ENCODE data around the gene EFNB2. TPM values are rescaled to one million over a fixed set of nuclear protein-coding genes. Genes with fewer than 3 reads are reported as not detected.
A peak's percentile ranks its signal among the peaks of the same experiment; 100 is the strongest.

EFNB2 gene
- total RNA-seq, 4 donors from 2014 or later = 10.0 to 20.2 (median 17.5) TPM

DNA sequence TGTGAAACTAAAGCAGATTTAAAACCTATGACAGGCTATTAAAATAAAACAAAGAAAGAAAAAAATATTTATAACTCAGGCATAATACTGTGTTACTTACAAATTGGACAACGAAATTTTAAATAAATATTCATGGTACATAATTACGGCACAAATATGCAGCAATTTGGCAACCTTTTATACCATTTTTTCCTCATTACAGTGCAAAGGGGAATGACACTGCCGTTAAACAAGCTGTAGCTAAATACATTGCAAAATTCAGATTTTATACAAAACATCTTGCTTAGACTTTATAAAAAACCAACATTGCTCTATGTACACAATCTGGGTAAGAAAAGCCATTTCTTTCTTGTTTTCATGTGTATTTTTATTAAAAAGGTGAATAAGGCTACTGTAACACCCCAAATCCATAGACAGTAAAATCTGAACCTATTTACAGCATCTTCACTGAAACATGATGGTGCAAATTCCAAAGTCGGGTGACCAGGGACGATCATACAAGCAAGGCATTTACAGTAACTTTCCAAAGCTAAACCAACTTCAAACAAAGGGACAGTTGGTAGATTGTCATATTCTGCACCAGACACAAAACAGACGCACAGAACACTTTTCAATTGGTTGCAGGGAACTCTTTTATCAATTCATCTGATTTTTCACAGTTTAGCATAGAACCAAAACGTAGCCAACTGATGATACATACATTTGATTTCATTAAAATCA is 45.5 kb downstream of the EFNB2 start:
- no peak overlapping the region for H3K27ac ChIP-seq (replicated peaks in 1 of 4)
- WGBS = 76% methylated on average over 7 of the region's 7 CpGs

GRCh38 chr13:106488686-106489085 is 46.8 kb downstream of the EFNB2 start:
- H3K9me3 ChIP-seq = no peaks in the 10 kb centered on the region
- H3K27ac ChIP-seq (replicated peaks in 1 of 4) = no peak overlapping the region
- H3K27me3 ChIP-seq = no peaks in the 10 kb centered on the region
- intact Hi-C loops (cut with DNase I) = no loop called here
- no peak overlapping the region for H3K4me3 ChIP-seq
- TF ChIP-seq POLR2AphosphoS5 (IDR thresholded peaks at IDR 0.05) = no peak
- TF ChIP-seq POLR2A (IDR thresholded peaks at IDR 0.05; ENCODE audit: low read depth) = no peak
- TF ChIP-seq EP300 (IDR thresholded peaks at IDR 0.05) = no peak
- TF ChIP-seq, protein P1, sequence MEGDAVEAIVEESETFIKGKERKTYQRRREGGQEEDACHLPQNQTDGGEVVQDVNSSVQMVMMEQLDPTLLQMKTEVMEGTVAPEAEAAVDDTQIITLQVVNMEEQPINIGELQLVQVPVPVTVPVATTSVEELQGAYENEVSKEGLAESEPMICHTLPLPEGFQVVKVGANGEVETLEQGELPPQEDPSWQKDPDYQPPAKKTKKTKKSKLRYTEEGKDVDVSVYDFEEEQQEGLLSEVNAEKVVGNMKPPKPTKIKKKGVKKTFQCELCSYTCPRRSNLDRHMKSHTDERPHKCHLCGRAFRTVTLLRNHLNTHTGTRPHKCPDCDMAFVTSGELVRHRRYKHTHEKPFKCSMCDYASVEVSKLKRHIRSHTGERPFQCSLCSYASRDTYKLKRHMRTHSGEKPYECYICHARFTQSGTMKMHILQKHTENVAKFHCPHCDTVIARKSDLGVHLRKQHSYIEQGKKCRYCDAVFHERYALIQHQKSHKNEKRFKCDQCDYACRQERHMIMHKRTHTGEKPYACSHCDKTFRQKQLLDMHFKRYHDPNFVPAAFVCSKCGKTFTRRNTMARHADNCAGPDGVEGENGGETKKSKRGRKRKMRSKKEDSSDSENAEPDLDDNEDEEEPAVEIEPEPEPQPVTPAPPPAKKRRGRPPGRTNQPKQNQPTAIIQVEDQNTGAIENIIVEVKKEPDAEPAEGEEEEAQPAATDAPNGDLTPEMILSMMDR (IDR thresholded peaks at IDR 0.05) = no peak
- no peak for DNase-seq (ENCODE audit: extremely low spot score)
- H3K4me1 ChIP-seq = peaks cover 27 to 51% (median 45%) of the 10 kb centered on the region in 4 donors
- peaks cover 0 to 23% (median 18%) of the 10 kb centered on the region in 4 donors for H3K36me3 ChIP-seq
- 90% methylated on average over 2 of the region's 2 CpGs for WGBS

More for the DNA sequence above, 45.5 kb downstream of the EFNB2 start:
- H3K4me1 ChIP-seq = peaks cover 17 to 38% (median 32%) of the 10 kb centered on the region in 4 donors
- peaks cover 0 to 33% (median 20%) of the 10 kb centered on the region in 4 donors for H3K36me3 ChIP-seq
- intact Hi-C loops (cut with DNase I) = no loop called here
- H3K4me3 ChIP-seq = no peak overlapping the region
- no peaks in the 10 kb centered on the region for H3K27me3 ChIP-seq
- no peaks in the 10 kb centered on the region for H3K9me3 ChIP-seq
- TF ChIP-seq, protein P1 (IDR thresholded peaks at IDR 0.05) = no peak
- TF ChIP-seq EP300 (IDR thresholded peaks at IDR 0.05) (no peak), POLR2A (IDR thresholded peaks at IDR 0.05; ENCODE audit: low read depth) (no peak)
- DNase-seq (ENCODE audit: extremely low spot score) = no peak

DNA sequence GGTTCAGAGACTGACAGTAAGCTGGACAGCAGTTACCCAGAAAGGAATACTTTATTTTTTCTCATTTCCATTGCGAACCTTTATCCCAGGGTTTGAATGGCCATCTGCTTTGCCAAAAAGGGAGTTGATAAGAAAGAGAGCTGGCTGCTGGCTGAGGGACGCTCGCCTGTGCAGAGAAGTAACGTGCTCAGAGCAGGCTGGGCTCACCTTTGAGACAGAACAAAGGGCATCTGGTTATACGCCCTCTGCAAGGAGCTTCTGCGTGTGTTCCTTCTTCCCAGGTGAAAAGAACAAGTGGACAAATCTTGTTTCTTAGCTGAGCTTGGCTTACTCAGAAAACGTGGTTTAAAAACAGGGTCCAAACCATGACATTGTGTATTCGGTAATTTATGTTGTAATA is 47.4 kb downstream of the EFNB2 start:
- 82% methylated on average over 8 of the region's 8 CpGs for WGBS
- DNase-seq (ENCODE audit: extremely low spot score) = no peak
- intact Hi-C loops (cut with DNase I) = no loop called here
- H3K4me1 ChIP-seq = peaks cover 27 to 54% (median 49%) of the 10 kb centered on the region in 4 donors
- peaks cover 0 to 17% (median 14%) of the 10 kb centered on the region in 4 donors for H3K36me3 ChIP-seq
- no peak overlapping the region for H3K4me3 ChIP-seq
- H3K27ac ChIP-seq (replicated peaks in 1 of 4) = no peak overlapping the region
- TF ChIP-seq EP300 (IDR thresholded peaks at IDR 0.05) = no peak
- no peak for TF ChIP-seq POLR2A (IDR thresholded peaks at IDR 0.05; ENCODE audit: low read depth)
- TF ChIP-seq POLR2AphosphoS5 (IDR thresholded peaks at IDR 0.05) = no peak
- TF ChIP-seq, protein P1 (IDR thresholded peaks at IDR 0.05) = no peak
- no peaks in the 10 kb centered on the region for H3K27me3 ChIP-seq
- no peaks in the 10 kb centered on the region for H3K9me3 ChIP-seq

GRCh38 chr13:106487129-106487528 is 48.3 kb downstream of the EFNB2 start:
- 93% methylated on average over 6 of the region's 6 CpGs for WGBS
- intact Hi-C loops (cut with DNase I) = no loop called here
- Histone ChIP-seq H3K9me3 (peaks cover 0 to 5% (median 1%) of the 10 kb centered on the region in 4 donors), H3K36me3 (peaks cover 0 to 7% (median 4%) of the 10 kb centered on the region in 4 donors), H3K27ac (replicated peaks in 1 of 4) (peak overlapping the region in 2 of 4 donors; percentile 36 to 90), H3K4me3 (no peak overlapping the region), H3K4me1 (peaks cover 22 to 56% (median 49%) of the 10 kb centered on the region in 4 donors), H3K27me3 (no peaks in the 10 kb centered on the region)
- no peak for DNase-seq (ENCODE audit: extremely low spot score)
- TF ChIP-seq POLR2AphosphoS5 (IDR thresholded peaks at IDR 0.05) (no peak), POLR2A (IDR thresholded peaks at IDR 0.05; ENCODE audit: low read depth) (no peak), EP300 (IDR thresholded peaks at IDR 0.05) (no peak)
- TF ChIP-seq, protein P1 (IDR thresholded peaks at IDR 0.05) = no peak

All from esophagus muscularis mucosa (tissue), 4 donors.